HG03571 (cell line): ENCODE measurements around the gene TNS3.
A peak's percentile ranks its signal among the peaks of the same experiment; 100 is the strongest.
"Not testable (repeated sequence)": the region's sequence is repeated elsewhere in the genome, so short reads cannot be mapped to it uniquely, and the experiment has no call there.

Experiments
- ATAC-seq: cut with Tn5 transposase; IDR thresholded peaks from one replicate; pipeline ENCODE4 v1.9.1; 2021; ENCODE audit not compliant: unreplicated experiment

Gene TNS3

GRCh38 chr7:47603514-47604255, 21.8 kb upstream of the TNS3 start:
- ATAC-seq: not testable (repeated sequence)

GRCh38 chr7:47602272-47603004, 20.5 kb upstream of the TNS3 start:
- ATAC-seq: no peak

- no peak for ATAC-seq
Measured at GRCh38 chr7:47601881-47602249, 20.0 kb upstream of the TNS3 start.

GRCh38 chr7:47601119-47601880, 19.4 kb upstream of the TNS3 start:
- peak; percentile 65 for ATAC-seq

- ATAC-seq: no peak
Measured at GRCh38 chr7:47600199-47601118, 18.5 kb upstream of the TNS3 start.

GRCh38 chr7:47597379-47597778, 15.5 kb upstream of the TNS3 start:
- no peak for ATAC-seq

GRCh38 chr7:47596502-47597202, 14.7 kb upstream of the TNS3 start:
- no peak for ATAC-seq

- ATAC-seq: no peak
Measured at GRCh38 chr7:47594406-47594805, 12.5 kb upstream of the TNS3 start.

GRCh38 chr7:47591655-47592572, 10.0 kb upstream of the TNS3 start:
- no peak for ATAC-seq

- no peak for ATAC-seq
Measured at GRCh38 chr7:47591089-47591654, 9.3 kb upstream of the TNS3 start.

- ATAC-seq: not testable (repeated sequence)
Measured at GRCh38 chr7:47590215-47590614, 8.3 kb upstream of the TNS3 start.

GRCh38 chr7:47588704-47589225, 6.9 kb upstream of the TNS3 start:
- ATAC-seq: no peak

- no peak for ATAC-seq
Measured at GRCh38 chr7:47587976-47588375, 6.1 kb upstream of the TNS3 start.

- no peak for ATAC-seq
Measured at GRCh38 chr7:47587351-47587750, 5.4 kb upstream of the TNS3 start.

- no peak for ATAC-seq
Measured at GRCh38 chr7:47586925-47587324, 5.0 kb upstream of the TNS3 start.

- ATAC-seq: not testable (repeated sequence)
Measured at GRCh38 chr7:47586161-47586670, 4.3 kb upstream of the TNS3 start.

GRCh38 chr7:47584536-47584895, 2.6 kb upstream of the TNS3 start:
- ATAC-seq: no peak
